ENCODE results near the gene IL10RA.
A peak's percentile ranks its signal among the peaks of the same experiment; 100 is the strongest.

IL10RA gene

DNA sequence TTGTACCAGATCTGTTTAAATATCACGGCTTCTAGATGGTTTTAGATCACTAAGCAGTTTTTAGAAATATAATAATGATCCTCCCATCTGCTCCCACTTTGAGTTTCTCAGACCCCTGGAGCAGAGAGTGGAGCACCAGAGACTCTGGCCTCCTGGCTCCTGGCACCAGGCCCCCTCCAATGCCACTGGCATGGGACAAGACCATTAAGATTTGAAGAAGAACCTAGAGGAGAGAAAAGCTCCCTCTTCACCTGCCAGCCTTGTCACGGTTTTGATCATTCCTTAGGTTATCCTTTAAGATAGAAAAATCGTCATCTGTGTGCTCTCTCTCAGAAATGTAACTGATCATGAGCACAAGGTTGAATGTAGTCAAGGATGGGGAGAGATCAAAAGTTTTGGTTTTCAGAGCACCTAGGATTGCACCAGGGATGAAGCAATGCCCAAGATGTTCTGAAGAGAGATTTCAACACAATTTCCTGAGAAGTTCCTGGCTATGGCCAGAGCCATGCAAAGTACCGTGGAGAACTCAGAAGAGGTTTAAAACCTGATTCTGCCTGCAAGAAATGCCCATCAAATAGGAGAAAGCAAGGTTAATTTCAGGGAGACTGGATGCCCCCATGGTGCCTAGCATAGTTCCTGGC is 22.2 kb downstream of the IL10RA start:
- DNase-seq (ENCODE audit: low read depth), result no peak
- no peak overlapping the region for H3K4me3 ChIP-seq (ENCODE audit: low read depth, low read length)
- TF ChIP-seq, protein P1, sequence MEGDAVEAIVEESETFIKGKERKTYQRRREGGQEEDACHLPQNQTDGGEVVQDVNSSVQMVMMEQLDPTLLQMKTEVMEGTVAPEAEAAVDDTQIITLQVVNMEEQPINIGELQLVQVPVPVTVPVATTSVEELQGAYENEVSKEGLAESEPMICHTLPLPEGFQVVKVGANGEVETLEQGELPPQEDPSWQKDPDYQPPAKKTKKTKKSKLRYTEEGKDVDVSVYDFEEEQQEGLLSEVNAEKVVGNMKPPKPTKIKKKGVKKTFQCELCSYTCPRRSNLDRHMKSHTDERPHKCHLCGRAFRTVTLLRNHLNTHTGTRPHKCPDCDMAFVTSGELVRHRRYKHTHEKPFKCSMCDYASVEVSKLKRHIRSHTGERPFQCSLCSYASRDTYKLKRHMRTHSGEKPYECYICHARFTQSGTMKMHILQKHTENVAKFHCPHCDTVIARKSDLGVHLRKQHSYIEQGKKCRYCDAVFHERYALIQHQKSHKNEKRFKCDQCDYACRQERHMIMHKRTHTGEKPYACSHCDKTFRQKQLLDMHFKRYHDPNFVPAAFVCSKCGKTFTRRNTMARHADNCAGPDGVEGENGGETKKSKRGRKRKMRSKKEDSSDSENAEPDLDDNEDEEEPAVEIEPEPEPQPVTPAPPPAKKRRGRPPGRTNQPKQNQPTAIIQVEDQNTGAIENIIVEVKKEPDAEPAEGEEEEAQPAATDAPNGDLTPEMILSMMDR (IDR thresholded peaks at IDR 0.05; ENCODE audit: insufficient read depth, low read depth, low read length, missing control alignments), result no peak

DNA sequence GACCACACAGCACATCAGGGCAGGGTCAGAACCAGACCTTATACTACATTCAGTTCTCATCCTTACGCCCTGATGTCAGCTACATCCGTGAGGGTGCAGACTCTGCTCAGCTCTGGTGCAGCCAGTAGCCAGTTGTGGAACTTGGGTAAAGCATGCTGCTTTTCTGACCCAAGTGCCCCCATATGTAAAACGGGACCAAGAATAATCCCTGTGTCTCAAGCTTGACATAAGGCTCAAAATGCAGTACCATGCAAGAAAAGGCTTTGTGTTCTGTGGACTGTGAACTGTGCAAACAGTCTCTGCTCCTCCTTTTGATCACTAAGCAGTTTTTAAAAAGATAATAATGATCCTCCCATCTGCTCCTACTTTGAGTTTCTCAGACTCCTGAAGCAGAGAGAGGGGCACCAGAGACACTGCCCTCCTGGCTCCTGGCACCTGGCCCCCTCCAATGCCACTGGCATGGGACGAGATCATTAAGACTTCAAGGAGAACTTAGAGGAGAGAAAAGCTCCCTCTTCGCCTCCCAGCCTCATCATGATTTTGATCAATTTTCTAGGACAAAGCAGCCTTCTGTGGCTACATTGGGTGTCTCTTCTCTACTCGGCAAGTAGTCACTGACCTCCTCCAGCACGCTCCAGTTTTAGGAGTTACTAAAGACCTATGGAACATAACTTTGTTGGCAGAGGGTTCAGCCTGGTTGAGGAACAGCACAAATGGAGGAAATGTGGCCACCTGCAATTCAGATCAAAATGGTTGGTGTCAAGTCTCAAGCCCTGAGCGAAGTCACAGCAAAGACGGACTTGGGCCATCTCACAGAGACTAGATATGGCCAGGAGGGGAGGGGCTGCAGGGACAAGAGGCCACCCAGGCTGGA is 23.9 kb downstream of the IL10RA start:
- TF ChIP-seq, protein P1 (IDR thresholded peaks at IDR 0.05; ENCODE audit: insufficient read depth, low read depth, low read length, missing control alignments), result no peak
- no peak for DNase-seq (ENCODE audit: low read depth)
- 0 out of 2 replicates have a peak overlapping the region, but pooled peaks have one; percentile 21 for H3K4me3 ChIP-seq (ENCODE audit: low read depth, low read length)

GRCh38 chr11:118010738-118011461 is 24.7 kb downstream of the IL10RA start:
- peak; percentile 92 for DNase-seq (ENCODE audit: low read depth)
- TF ChIP-seq, protein P1 (IDR thresholded peaks at IDR 0.05; ENCODE audit: insufficient read depth, low read depth, low read length, missing control alignments), result no peak

DNA sequence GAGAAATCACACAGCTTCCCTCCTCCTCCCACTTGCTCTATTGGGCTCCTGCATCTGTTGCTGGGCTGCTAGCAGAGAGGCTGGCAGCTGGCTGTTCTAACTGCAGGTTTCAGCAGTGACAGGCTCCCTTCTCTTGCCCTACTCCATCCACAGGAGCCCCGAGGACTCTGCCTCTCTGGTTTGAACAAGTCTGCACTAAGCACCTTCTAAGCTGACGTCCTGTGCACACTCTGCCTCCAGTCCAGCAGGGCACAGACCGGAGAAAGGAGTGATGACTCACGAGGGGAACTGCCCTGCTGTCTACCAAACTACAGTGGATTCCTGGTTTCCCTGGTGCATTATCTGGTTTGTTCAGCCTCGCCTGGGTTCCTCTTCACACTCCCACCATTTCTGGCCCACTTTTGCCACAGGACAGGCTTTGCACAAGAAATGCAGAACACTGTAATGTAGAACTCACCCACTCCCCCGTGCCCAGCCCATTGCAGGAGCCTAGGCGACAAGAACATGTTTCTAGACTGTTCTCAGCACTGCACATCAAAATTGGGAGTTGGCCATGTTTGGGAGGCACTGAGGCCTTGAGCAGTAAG is 26.0 kb downstream of the IL10RA start:
- H3K4me3 ChIP-seq (ENCODE audit: low read depth, low read length), result no peak overlapping the region
- TF ChIP-seq, protein P1 (IDR thresholded peaks at IDR 0.05; ENCODE audit: insufficient read depth, low read depth, low read length, missing control alignments), result no peak
- peak; percentile 68 for DNase-seq (ENCODE audit: low read depth)

More at GRCh38 chr11:118010738-118011461, 24.7 kb downstream of the IL10RA start:
- peak overlapping the region; percentile 21; the same call in 1 of the 2 replicates for H3K4me3 ChIP-seq (ENCODE audit: low read depth, low read length)

- H3K4me3 ChIP-seq (ENCODE audit: low read depth, low read length), result no peak overlapping the region
- no peak for DNase-seq (ENCODE audit: low read depth)
- TF ChIP-seq, protein P1 (IDR thresholded peaks at IDR 0.05; ENCODE audit: insufficient read depth, low read depth, low read length, missing control alignments), result no peak
These were observed 27.8 kb downstream of the IL10RA start for GRCh38 chr11:118014022-118014421.

DNA sequence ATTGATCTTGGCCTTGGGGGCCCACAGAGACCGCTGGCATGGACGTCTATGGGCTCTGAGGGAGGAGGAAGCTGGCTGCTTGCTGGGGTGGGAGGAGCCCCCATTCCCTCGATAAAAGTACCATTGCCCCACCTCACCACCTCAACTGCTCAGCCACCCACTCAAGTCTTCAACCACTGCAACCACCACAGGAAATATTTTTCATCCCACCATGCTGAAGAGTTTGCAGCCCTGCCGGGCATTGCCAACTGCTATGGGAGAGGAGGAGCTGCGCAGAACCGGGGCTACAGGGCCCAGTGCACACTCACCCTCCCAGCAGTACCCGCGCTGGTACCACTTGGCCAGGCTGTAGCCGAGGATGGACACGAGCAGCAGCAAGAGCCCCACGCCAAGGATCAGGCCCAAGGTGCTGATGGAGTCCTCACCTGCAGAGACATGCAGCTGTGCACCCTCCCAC is 29.2 kb downstream of the IL10RA start:
- no peak overlapping the region for H3K4me3 ChIP-seq (ENCODE audit: low read depth, low read length)
- TF ChIP-seq, protein P1 (IDR thresholded peaks at IDR 0.05; ENCODE audit: insufficient read depth, low read depth, low read length, missing control alignments), result no peak
- no peak for DNase-seq (ENCODE audit: low read depth)
